Skin of body (tissue), 2 donors: ENCODE results near the gene SMCR8. TPM values are rescaled to one million over a fixed set of nuclear protein-coding genes. Genes with fewer than 3 reads are reported as not detected.
A peak's percentile ranks its signal among the peaks of the same experiment; 100 is the strongest.
"Not testable (repeated sequence)": the region's sequence is repeated elsewhere in the genome, so short reads cannot be mapped to it uniquely, and the experiment has no call there.

Experiments used
- DNase-seq: peaks from one replicate; lab custom pipeline; 2025; lab: John Stamatoyannopoulos, UW
- total RNA-seq: library from RNA; depleted of rRNA; stranded (reverse); fragments of >200 nt; gene quantifications from one replicate; pipeline ENCODE4 v1.2.3, GENCODE V29; 2014

Gene SMCR8, protein sequence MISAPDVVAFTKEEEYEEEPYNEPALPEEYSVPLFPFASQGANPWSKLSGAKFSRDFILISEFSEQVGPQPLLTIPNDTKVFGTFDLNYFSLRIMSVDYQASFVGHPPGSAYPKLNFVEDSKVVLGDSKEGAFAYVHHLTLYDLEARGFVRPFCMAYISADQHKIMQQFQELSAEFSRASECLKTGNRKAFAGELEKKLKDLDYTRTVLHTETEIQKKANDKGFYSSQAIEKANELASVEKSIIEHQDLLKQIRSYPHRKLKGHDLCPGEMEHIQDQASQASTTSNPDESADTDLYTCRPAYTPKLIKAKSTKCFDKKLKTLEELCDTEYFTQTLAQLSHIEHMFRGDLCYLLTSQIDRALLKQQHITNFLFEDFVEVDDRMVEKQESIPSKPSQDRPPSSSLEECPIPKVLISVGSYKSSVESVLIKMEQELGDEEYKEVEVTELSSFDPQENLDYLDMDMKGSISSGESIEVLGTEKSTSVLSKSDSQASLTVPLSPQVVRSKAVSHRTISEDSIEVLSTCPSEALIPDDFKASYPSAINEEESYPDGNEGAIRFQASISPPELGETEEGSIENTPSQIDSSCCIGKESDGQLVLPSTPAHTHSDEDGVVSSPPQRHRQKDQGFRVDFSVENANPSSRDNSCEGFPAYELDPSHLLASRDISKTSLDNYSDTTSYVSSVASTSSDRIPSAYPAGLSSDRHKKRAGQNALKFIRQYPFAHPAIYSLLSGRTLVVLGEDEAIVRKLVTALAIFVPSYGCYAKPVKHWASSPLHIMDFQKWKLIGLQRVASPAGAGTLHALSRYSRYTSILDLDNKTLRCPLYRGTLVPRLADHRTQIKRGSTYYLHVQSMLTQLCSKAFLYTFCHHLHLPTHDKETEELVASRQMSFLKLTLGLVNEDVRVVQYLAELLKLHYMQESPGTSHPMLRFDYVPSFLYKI
- total RNA-seq, result 10.9 TPM

- DNase-seq, result peak; percentile 99
These were observed at the start of gene SMCR8, which contains the start of gene TOP3A for GRCh38 chr17:18314731-18315561. SMCR8 (plus strand) TSS chr17:18315293; CDS start chr17:18315790, 497 bp downstream. TOP3A (minus strand) TSS chr17:18314994; CDS start chr17:18314778, 216 bp downstream.

GRCh38 chr17:18267366-18267765 is 47.7 kb upstream of the SMCR8 start:
- no peak for DNase-seq

GRCh38 chr17:18267927-18268711 is 47.0 kb upstream of the SMCR8 start:
- no peak for DNase-seq

- no peak for DNase-seq
These were observed 44.8 kb upstream of the SMCR8 start for GRCh38 chr17:18270046-18270931.

GRCh38 chr17:18277076-18277475 is 38.0 kb upstream of the SMCR8 start:
- no peak for DNase-seq

DNA sequence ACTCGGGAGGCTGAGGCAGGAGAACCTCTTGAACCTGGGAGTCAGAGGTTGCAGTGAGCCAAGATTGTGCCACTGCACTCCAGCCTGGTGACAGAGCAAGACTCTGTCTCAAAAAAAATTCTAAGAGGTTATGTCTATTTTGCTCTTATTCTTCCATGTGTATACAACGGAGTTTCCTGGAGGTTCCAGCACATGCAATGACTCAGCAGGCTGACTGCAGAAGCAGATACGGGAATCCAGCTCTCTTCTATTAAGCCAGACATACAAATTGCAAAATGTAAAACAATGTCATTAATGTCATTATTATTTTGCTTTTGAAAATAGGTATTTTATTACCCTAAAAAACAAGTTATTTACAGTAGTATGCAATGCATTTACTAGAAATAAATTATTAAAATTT is 36.2 kb upstream of the SMCR8 start:
- DNase-seq, result no peak

DNA sequence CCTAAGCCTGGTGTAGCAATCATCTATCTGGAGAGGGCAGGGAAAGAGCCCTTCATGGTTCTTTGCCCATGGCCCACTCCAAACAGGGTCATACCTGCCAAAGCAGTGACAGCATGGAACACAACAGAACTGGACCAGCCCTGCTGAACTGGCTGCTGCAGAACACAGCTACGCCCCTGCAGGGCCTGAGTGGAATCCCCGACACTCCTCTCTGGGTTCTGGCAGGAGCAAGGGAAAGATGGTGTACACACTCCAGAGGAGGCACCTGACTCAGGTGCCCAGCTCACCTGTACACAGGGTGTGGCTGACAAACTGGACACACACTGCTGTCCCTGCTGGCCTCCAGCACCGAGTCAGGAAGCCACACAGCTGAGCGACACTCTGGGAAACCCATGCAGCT is 34.8 kb upstream of the SMCR8 start:
- no peak for DNase-seq

GRCh38 chr17:18280766-18281371 is 34.2 kb upstream of the SMCR8 start:
- no peak for DNase-seq

DNA sequence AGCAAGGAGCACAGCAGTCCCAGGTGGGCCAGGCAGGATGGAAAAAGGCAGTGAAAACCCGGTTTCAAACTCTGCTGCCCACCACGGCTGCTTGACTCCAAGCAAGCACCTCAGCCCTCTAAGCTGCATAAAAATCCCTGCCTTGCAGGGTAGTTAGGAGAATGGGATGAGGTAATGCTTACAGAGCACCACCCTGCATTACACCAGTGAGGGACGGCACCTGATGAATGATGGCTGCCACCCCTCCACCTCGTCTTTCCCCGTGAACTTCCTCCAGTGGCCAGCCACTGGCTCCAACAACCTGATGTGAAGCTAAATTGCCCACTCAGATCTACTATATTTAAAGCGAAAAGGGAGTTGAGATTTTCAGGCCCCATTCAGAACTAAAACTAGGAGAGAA is 33.3 kb upstream of the SMCR8 start:
- no peak for DNase-seq

DNA sequence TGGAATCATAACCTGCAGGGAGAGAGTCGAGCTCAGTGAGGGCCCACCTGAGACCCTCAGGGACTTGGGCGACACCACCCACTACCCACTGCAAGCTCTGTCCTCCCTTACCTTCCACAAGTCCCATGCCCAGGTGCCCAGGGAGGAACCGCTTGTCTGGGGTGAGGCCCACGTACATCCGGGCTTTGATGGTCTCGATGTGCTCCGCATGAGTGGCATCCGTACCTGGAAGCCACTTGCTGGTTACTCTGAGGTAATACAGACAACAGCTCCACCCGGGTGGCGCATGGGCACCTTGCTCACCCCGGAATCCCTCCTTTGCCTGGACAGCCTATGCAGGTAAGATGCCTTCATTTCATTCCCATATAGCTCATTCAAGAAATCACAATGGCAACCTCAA is 29.8 kb upstream of the SMCR8 start:
- no peak for DNase-seq

DNA sequence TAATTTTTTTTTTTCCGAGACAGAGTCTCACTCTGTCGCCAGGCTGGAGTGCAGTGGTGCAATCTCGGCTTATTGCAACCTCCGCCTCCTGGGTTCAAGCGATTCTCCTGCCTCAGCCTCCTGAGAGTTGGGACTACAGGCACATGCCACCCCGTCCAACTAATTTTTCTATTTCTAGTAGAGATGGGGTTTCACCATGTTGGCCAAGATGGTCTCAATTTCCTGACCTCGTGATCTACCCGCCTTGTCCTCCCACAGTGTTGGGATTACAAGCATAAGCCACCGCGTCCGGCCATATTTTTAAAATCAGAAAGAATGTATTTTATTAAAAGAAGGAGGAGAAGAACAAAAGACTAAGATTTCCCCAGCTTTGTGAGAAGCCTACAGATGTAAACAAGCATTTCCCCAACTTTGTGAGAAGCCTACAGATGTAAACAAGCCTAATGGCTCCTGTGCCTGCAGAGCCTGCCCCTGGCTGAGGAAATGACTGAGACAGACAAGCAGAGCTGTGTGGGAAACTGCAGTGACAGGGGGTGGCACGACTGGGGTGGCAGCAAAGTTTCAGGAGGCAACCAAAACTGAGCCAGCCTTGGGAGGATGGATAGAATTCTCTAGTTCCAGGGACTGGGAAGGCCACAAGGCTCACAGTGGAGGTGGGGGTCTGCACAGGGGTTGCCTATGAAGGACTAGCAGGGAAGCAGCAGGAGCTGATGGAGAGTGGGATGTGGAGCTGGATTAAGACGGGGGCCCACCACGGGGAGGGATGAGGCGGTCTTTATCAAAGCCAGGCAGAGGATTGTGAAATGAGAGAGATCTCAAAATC is 23.2 kb upstream of the SMCR8 start:
- no peak for DNase-seq

- DNase-seq, result not testable (repeated sequence)
These were observed 17.0 kb upstream of the SMCR8 start for GRCh38 chr17:18298061-18298460.

DNA sequence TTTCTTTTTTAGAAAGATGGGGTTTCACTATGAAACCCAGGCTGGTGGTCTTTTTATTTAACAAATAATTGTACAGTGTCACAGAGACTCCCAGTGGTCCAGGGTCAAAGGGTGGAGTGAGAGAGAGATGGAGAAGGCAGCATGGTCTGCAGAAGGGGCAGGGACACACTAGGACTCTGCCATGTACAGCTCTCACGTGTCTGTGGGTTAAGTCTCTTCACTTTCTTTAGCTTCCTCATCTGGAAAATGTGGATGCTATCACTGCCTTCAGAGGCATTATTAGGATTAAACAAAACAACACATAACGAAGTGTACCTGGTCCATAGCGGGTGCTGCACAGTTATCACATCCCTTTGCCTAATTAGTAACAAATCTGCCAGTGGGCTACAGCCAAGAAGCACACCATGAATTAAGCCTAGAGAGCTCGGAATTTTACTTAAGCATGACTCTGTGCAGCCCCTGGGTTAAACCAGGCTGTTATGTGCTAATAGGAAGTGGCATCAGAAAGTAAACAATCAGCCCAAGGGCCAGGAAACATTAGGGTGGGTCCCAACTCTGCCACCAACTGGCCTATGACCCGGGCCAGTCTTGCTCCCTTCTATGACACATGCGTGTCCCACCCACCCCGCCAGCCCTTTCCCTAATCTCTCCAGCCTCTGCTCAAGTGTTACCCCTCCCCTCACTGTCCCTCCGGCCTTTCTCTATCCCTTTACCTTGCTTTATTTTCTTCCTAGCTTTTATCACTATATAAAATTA is 14.2 kb upstream of the SMCR8 start:
- DNase-seq, result no peak

DNA sequence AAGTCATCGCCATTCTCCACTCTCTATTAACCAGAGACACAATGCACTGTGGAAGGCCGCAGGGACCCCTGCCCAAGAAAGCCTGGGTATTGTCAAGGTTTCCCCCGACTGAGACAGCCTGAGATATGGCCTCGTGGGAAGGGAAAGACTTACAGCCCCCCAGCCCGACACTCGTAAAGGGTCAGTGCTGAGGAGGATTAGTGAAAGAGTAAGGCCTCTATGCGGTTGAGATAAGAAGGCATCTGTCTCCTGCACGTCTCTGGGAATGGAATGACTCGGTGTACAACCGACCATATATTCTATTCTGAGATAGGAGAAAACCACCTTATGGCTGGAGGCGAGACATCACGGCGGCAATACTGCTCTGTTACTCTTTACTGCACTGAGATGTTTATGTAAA is 11.9 kb upstream of the SMCR8 start:
- DNase-seq, result not testable (repeated sequence)

- no peak for DNase-seq
These were observed 5.9 kb upstream of the SMCR8 start for GRCh38 chr17:18309202-18309601.

GRCh38 chr17:18314059-18314730 is 898 bp upstream of the SMCR8 start:
- DNase-seq, result no peak

- no peak for DNase-seq
These were observed 449 bp downstream of the SMCR8 start for GRCh38 chr17:18315562-18315922.
